Measurements from ENCODE around the gene FCN1.

The FCN1 gene

GRCh38 chr9:134871697-134872340 is 45.9 kb downstream of the FCN1 start:
- Histone ChIP-seq H3K27ac (ENCODE audit: poor library complexity, severe bottlenecking) (no peak overlapping the region), H3K9me3 (ENCODE audit: severe bottlenecking) (no peaks in the 10 kb centered on the region)

DNA sequence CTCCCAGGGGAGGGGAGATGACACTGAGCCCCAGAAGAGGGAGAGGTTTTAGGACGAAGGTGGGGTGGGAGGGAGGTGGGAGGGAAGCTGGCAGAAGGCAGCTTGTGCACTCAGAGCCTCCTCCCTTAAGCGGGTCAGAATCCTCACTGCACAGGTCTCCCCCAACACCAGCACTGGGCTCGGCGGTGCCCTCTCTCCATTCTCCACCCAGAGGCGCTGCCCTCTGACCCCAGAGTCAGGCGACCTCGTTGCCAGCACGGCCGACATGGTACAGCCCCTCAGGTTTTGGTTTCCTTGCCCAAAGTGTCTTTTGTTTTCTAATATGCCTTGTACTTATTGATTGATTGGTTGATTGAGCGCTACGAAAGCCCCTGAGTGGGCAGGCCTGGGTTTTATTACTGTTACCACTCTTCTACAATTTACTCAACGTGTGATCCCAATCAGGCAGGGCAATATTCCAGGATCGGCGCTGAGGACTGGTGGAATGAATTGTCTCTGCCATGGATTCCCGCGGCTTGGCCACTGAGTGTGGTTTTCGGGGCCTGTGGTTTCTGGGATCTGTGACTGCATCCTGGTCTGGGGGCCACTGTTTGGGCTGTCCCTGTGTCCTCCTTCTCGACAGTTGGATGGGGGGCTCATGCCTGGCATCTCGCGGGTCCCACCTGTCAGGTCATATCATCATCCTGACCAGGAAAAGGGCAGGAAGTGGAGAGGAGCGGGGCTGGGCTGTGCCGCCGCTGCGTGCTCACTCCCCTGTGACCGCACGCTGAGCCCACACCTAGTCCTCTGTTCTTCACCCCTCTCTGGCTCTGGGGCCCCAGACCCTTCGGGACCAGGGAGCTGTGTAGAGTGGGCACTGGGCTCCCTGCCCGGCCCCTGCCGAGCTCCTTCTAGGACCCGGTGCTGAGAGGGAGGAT is 46.7 kb downstream of the FCN1 start:
- no peak for TF ChIP-seq CTCF (IDR thresholded peaks at IDR 0.05; ENCODE audit: poor library complexity, severe bottlenecking)
- Histone ChIP-seq H3K9me3 (ENCODE audit: severe bottlenecking) (no peaks in the 10 kb centered on the region), H3K36me3 (ENCODE audit: low read depth) (no peaks in the 10 kb centered on the region), H3K27me3 (ENCODE audit: insufficient read depth, poor library complexity, severe bottlenecking) (peaks cover 16% of the 10 kb centered on the region), H3K4me1 (ENCODE audit: insufficient read depth, poor library complexity, severe bottlenecking) (no peaks in the 10 kb centered on the region), H3K4me3 (ENCODE audit: severe bottlenecking) (no peak overlapping the region), H3K27ac (ENCODE audit: poor library complexity, severe bottlenecking) (no peak overlapping the region)
- DNase-seq (ENCODE audit: low spot score) (no peak), ATAC-seq (ENCODE audit: low read depth) (no peak)

More at GRCh38 chr9:134871697-134872340, 45.9 kb downstream of the FCN1 start:
- Histone ChIP-seq H3K4me1 (ENCODE audit: insufficient read depth, poor library complexity, severe bottlenecking) (no peaks in the 10 kb centered on the region), H3K36me3 (ENCODE audit: low read depth) (no peaks in the 10 kb centered on the region), H3K4me3 (ENCODE audit: severe bottlenecking) (no peak overlapping the region), H3K27me3 (ENCODE audit: insufficient read depth, poor library complexity, severe bottlenecking) (peaks cover 24% of the 10 kb centered on the region)
- TF ChIP-seq CTCF (IDR thresholded peaks at IDR 0.05; ENCODE audit: poor library complexity, severe bottlenecking), result no peak
- ATAC-seq (ENCODE audit: low read depth), result no peak
- no peak for DNase-seq (ENCODE audit: low spot score)

DNA sequence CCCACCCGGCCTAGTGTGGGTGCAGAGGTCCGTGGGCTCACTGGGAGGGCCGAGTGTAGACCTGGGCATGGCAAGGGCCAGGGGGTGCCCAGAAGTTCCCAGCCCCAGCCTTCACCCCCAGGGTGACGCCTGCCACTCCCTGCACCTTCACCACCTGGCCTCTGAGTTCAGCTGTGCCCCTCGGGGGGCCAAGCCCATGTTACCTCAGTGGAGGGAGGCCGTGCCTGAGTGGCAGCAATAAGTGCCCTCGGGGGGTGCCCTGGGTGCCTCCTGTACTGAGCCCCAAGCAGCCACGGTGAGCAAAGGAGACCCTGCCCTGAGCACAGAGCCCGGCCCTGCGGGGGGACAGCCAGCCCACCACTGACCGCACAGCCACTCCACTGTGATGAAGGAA is 47.4 kb downstream of the FCN1 start:
- ATAC-seq (ENCODE audit: low read depth) (no peak), DNase-seq (ENCODE audit: low spot score) (no peak)
- H3K4me3 ChIP-seq (ENCODE audit: severe bottlenecking), result no peak overlapping the region
- H3K27me3 ChIP-seq (ENCODE audit: insufficient read depth, poor library complexity, severe bottlenecking), result peaks cover 9% of the 10 kb centered on the region
- H3K27ac ChIP-seq (ENCODE audit: poor library complexity, severe bottlenecking), result no peak overlapping the region
- H3K36me3 ChIP-seq (ENCODE audit: low read depth), result no peaks in the 10 kb centered on the region
- no peaks in the 10 kb centered on the region for H3K9me3 ChIP-seq (ENCODE audit: severe bottlenecking)
- TF ChIP-seq CTCF (IDR thresholded peaks at IDR 0.05; ENCODE audit: poor library complexity, severe bottlenecking), result no peak
- H3K4me1 ChIP-seq (ENCODE audit: insufficient read depth, poor library complexity, severe bottlenecking), result no peaks in the 10 kb centered on the region

GRCh38 chr9:134869554-134870300 is 48.0 kb downstream of the FCN1 start:
- H3K9me3 ChIP-seq (ENCODE audit: severe bottlenecking), result no peaks in the 10 kb centered on the region
- ATAC-seq (ENCODE audit: low read depth) (no peak), DNase-seq (ENCODE audit: low spot score) (no peak)
- H3K36me3 ChIP-seq (ENCODE audit: low read depth), result no peaks in the 10 kb centered on the region
- no peak for TF ChIP-seq CTCF (IDR thresholded peaks at IDR 0.05; ENCODE audit: poor library complexity, severe bottlenecking)
- H3K4me3 ChIP-seq (ENCODE audit: severe bottlenecking), result no peak overlapping the region
- no peak overlapping the region for H3K27ac ChIP-seq (ENCODE audit: poor library complexity, severe bottlenecking)
- no peaks in the 10 kb centered on the region for H3K4me1 ChIP-seq (ENCODE audit: insufficient read depth, poor library complexity, severe bottlenecking)
- H3K27me3 ChIP-seq (ENCODE audit: insufficient read depth, poor library complexity, severe bottlenecking), result peaks cover 9% of the 10 kb centered on the region
